ENCODE results near the gene HSD17B8.

The HSD17B8 gene

DNA sequence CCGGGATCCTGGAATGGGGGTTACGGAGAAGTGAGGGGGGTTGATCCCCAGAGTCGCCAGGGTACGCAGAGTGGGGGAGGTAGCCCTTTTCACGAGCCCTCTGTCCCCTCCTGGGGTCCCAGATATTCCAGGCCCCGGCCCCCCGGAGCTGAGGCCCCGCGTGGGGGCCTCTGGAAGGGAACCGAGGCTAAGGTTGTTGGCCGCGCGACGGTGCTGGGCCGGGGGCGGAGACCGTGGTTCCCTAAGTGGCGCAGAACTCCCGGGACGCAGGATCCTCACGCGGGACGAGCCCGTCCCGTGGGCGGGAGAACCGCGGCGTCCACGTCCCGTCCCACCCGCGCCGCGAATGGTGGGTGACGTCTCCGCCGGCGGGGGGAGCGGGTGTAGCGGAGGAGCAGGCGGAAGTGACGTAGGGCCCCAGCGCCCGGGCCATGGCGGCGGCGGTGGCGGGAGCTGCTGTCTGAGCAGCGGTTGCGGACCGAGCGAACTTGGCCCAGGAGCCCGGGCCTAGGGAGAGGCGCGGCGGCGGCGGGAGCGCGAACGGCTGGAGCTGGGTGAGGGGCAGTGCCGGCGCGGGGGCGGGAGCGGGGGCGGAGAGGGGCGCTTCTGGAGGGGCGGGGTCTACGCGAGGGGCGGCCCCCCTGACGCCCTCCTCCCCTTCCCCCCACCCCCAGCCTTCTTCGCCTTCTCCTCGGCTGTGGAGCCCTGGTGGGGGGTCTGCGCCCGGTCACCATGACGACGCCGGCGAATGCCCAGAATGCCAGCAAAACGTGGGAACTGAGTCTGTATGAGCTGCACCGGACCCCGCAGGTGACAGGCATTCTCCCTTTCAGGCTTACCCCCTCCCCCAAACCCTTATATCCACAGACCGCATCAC, 3.9 kb downstream of the HSD17B8 start, which contains the start of gene RING1:
Gene RING1, plus strand, starts transcription at position 410 of the 877 bp plus-strand sequence. Its CDS starts 323 bp downstream, at position 733.
- Mint-ChIP-seq H3K4me3 (peak within 1 kb of the TSS; percentile 90), H3K27me3 (ENCODE audit: low read depth, poor library complexity) (peaks cover 48% of the 10 kb centered on the region), H3K4me1 (peaks cover 73% of the 10 kb centered on the region), H3K9me3 (no peaks in the 10 kb centered on the region), H3K36me3 (ENCODE audit: low read depth) (peaks cover 24% of the 10 kb centered on the region), H3K27ac (peak within 1 kb of the TSS; percentile 93)
- DNase-seq: peak; percentile 85
- TF ChIP-seq, protein P1, sequence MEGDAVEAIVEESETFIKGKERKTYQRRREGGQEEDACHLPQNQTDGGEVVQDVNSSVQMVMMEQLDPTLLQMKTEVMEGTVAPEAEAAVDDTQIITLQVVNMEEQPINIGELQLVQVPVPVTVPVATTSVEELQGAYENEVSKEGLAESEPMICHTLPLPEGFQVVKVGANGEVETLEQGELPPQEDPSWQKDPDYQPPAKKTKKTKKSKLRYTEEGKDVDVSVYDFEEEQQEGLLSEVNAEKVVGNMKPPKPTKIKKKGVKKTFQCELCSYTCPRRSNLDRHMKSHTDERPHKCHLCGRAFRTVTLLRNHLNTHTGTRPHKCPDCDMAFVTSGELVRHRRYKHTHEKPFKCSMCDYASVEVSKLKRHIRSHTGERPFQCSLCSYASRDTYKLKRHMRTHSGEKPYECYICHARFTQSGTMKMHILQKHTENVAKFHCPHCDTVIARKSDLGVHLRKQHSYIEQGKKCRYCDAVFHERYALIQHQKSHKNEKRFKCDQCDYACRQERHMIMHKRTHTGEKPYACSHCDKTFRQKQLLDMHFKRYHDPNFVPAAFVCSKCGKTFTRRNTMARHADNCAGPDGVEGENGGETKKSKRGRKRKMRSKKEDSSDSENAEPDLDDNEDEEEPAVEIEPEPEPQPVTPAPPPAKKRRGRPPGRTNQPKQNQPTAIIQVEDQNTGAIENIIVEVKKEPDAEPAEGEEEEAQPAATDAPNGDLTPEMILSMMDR (IDR thresholded peaks at IDR 0.05): no peak

DNA sequence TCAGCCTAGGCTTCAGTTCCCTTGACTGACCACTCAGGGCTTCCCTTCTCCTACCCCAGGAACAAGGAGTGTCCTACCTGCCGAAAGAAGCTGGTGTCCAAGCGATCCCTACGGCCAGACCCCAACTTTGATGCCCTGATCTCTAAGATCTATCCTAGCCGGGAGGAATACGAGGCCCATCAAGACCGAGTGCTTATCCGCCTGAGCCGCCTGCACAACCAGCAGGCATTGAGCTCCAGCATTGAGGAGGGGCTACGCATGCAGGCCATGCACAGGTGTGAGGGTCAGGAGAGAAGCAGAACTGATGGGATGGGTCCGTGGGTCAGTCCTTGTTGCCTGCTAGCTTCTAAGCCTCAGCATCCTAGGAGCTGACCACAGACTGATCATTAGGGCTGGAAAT, 5.4 kb downstream of the HSD17B8 start:
- H3K27me3 Mint-ChIP-seq (ENCODE audit: low read depth, poor library complexity): peaks cover 57% of the 10 kb centered on the region
- TF ChIP-seq, protein P1 (IDR thresholded peaks at IDR 0.05): no peak

DNA sequence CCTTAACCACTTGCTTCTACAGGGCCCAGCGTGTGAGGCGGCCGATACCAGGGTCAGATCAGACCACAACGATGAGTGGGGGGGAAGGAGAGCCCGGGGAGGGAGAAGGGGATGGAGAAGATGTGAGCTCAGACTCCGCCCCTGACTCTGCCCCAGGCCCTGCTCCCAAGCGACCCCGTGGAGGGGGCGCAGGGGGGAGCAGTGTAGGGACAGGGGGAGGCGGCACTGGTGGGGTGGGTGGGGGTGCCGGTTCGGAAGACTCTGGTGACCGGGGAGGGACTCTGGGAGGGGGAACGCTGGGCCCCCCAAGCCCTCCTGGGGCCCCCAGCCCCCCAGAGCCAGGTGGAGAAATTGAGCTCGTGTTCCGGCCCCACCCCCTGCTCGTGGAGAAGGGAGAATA, 6.7 kb downstream of the HSD17B8 start:
- H3K27ac Mint-ChIP-seq: no peak overlapping the region
- peaks cover 22% of the 10 kb centered on the region for H3K36me3 Mint-ChIP-seq (ENCODE audit: low read depth)
- DNase-seq: no peak
- H3K4me3 Mint-ChIP-seq: no peak overlapping the region
- H3K9me3 Mint-ChIP-seq: no peaks in the 10 kb centered on the region
- TF ChIP-seq, protein P1 (IDR thresholded peaks at IDR 0.05): no peak
- peaks cover 76% of the 10 kb centered on the region for H3K4me1 Mint-ChIP-seq
- H3K27me3 Mint-ChIP-seq (ENCODE audit: low read depth, poor library complexity): peaks cover 54% of the 10 kb centered on the region

More for the DNA sequence above, 5.4 kb downstream of the HSD17B8 start:
- H3K4me3 Mint-ChIP-seq: peak overlapping the region; percentile 90
- no peak for DNase-seq
- peaks cover 76% of the 10 kb centered on the region for H3K4me1 Mint-ChIP-seq
- H3K36me3 Mint-ChIP-seq (ENCODE audit: low read depth): peaks cover 22% of the 10 kb centered on the region
- no peaks in the 10 kb centered on the region for H3K9me3 Mint-ChIP-seq
- H3K27ac Mint-ChIP-seq: no peak overlapping the region

DNA sequence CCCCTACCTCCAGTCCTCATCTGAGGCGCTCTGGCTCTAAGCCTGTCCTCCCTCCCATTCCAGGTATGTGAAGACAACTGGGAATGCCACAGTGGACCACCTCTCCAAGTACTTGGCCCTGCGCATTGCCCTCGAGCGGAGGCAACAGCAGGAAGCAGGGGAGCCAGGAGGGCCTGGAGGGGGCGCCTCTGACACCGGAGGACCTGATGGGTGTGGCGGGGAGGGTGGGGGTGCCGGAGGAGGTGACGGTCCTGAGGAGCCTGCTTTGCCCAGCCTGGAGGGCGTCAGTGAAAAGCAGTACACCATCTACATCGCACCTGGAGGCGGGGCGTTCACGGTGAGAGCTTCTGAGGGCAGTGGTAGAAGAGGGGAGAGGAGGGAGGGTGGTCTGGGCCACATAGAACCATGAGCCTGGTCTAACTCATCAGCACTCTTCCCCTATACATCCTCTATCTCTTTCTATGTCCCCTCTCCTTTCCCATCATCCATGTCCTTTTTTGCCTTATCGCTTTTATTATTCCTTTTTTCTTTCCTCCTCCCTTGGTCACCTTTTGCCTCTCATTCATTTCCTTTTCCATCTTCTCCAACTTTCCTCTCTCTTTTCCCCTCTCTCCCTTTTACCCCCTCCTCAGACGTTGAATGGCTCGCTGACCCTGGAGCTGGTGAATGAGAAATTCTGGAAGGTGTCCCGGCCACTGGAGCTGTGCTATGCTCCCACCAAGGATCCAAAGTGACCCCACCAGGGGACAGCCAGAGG, 7.4 kb downstream of the HSD17B8 start:
- Mint-ChIP-seq H3K36me3 (ENCODE audit: low read depth) (peaks cover 22% of the 10 kb centered on the region), H3K4me1 (peaks cover 72% of the 10 kb centered on the region), H3K27ac (no peak overlapping the region), H3K4me3 (peak overlapping the region; percentile 56), H3K9me3 (no peaks in the 10 kb centered on the region), H3K27me3 (ENCODE audit: low read depth, poor library complexity) (peaks cover 57% of the 10 kb centered on the region)
- TF ChIP-seq, protein P1 (IDR thresholded peaks at IDR 0.05): no peak
- DNase-seq: no peak

DNA sequence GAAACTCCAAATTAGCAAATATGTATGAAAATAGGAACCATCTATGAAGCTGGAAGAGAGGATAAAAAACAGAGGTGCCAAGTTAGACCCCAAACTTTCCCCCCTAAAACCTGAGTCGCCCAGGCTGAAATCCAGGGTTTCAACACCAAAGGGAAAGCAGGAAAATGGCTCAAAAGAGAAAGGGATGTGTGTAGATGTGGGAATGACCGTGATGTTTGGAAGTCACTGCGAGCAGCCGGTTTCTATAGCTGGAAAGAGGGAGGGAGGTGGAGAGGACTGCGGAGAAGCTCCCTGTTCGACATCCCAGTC, 8.4 kb downstream of the HSD17B8 start:
- H3K4me1 Mint-ChIP-seq: peaks cover 72% of the 10 kb centered on the region
- TF ChIP-seq, protein P1 (IDR thresholded peaks at IDR 0.05): no peak
- peaks cover 66% of the 10 kb centered on the region for H3K27me3 Mint-ChIP-seq (ENCODE audit: low read depth, poor library complexity)
- no peaks in the 10 kb centered on the region for H3K9me3 Mint-ChIP-seq
- H3K36me3 Mint-ChIP-seq (ENCODE audit: low read depth): peaks cover 22% of the 10 kb centered on the region
- DNase-seq: no peak
- peak overlapping the region; percentile 85 for H3K4me3 Mint-ChIP-seq
- no peak overlapping the region for H3K27ac Mint-ChIP-seq

Data from nephron progenitor cell (in vitro differentiated cells).